ENCODE data around the gene PLCH2.

DNA sequence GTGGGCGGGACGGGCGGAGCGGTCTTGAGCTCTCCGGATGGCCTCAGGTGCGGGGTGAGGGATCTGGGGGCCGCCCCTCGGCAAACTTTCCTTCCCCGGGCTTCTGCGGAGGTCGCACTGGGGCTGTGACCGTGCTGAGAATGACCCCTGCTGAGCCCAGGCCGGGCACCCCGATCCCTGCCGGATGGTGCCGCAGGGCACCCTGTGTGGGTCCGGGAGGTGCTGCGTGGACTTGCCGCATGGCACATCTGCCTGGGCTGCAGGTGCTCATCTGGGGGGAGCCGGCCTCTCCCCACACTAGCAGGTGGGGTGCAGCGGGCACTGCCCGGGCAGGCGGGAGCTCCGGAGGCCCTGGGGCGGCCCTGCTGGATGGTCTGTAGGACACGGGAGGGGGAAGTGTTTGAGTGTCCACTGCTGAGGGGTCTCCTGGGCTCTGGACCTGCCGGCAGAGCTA, 31.9 kb upstream of the PLCH2 start:
- TF ChIP-seq, protein P1, sequence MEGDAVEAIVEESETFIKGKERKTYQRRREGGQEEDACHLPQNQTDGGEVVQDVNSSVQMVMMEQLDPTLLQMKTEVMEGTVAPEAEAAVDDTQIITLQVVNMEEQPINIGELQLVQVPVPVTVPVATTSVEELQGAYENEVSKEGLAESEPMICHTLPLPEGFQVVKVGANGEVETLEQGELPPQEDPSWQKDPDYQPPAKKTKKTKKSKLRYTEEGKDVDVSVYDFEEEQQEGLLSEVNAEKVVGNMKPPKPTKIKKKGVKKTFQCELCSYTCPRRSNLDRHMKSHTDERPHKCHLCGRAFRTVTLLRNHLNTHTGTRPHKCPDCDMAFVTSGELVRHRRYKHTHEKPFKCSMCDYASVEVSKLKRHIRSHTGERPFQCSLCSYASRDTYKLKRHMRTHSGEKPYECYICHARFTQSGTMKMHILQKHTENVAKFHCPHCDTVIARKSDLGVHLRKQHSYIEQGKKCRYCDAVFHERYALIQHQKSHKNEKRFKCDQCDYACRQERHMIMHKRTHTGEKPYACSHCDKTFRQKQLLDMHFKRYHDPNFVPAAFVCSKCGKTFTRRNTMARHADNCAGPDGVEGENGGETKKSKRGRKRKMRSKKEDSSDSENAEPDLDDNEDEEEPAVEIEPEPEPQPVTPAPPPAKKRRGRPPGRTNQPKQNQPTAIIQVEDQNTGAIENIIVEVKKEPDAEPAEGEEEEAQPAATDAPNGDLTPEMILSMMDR (IDR thresholded peaks at IDR 0.05), result no peak
- TF ChIP-seq POLR2A (IDR thresholded peaks at IDR 0.05), result no peak
- no peak for TF ChIP-seq POLR2AphosphoS5 (IDR thresholded peaks at IDR 0.05)
- TF ChIP-seq EP300 (IDR thresholded peaks at IDR 0.05; ENCODE audit: low read depth), result no peak

Data from transverse colon (tissue), 4 donors.